Neural cell (in vitro differentiated cells): ENCODE data around the gene GAL3ST3. TPM values are rescaled to one million over a fixed set of nuclear protein-coding genes. Genes with fewer than 3 reads are reported as not detected.
"Not testable (repeated sequence)": the region's sequence is repeated elsewhere in the genome, so short reads cannot be mapped to it uniquely, and the experiment has no call there.

Source experiments
- H2AFZ ChIP-seq: fragments of 200-600, 300-800 bp; sonication (generic), shearing (Covaris generic); 2 replicates; pipeline ENCODE4 v1.6.0; 2014; ENCODE audit warnings: low read depth, mild to moderate bottlenecking, antibody characterized with exemption, low read length, moderate library complexity
- H3F3A ChIP-seq: fragments of 200-600 bp; shearing (Covaris generic); 2 replicates; pipeline ENCODE4 v1.6.1; 2016; ENCODE audit warnings: mild to moderate bottlenecking, moderate library complexity, mixed read lengths, antibody characterized with exemption, low read length; ENCODE audit not compliant: insufficient read depth, poor library complexity, severe bottlenecking
- H3K27ac ChIP-seq: fragments of 200-600, 300-800 bp; sonication (generic), shearing (Covaris generic); 2 replicates; pipeline ENCODE4 v1.5.1; 2014; ENCODE audit warnings: mild to moderate bottlenecking, low read length, moderate library complexity
- H3K27me3 ChIP-seq: fragments of 300-800, 200-600 bp; sonication (generic), shearing (Covaris generic); 2 replicates; pipeline ENCODE4 v1.6.0; 2014; ENCODE audit warnings: mild to moderate bottlenecking, low read depth, low read length, moderate library complexity; ENCODE audit not compliant: insufficient read depth
- H3K36me3 ChIP-seq: fragments of 300-800, 200-600 bp; sonication (generic), shearing (Covaris generic); 2 replicates; pipeline ENCODE4 v1.5.1; 2014; ENCODE audit warnings: mild to moderate bottlenecking, antibody characterized with exemption, low read length, moderate library complexity; ENCODE audit not compliant: insufficient read depth
- H3K4me2 ChIP-seq: fragments of 300-800, 200-600 bp; sonication (generic), shearing (Covaris generic); 2 replicates; pipeline ENCODE4 v1.6.0; 2014; ENCODE audit warnings: mild to moderate bottlenecking, low read length
- H3K4me3 ChIP-seq: fragments of 300-800, 200-600 bp; sonication (generic), shearing (Covaris generic); 2 replicates; pipeline ENCODE4 v1.5.1; 2014; ENCODE audit warnings: mild to moderate bottlenecking, low read length, moderate library complexity
- H3K79me2 ChIP-seq: fragments of 200-600 bp; shearing (Covaris generic); replicated peaks from 2 replicates; pipeline ENCODE4 v1.6.0; 2014; ENCODE audit warnings: mild to moderate bottlenecking, low read length, moderate library complexity; ENCODE audit not compliant: insufficient read depth
- H3K9ac ChIP-seq: fragments of 300-800, 200-600 bp; sonication (generic), shearing (Covaris generic); 2 replicates; pipeline ENCODE4 v1.6.1; 2016; ENCODE audit warnings: mild to moderate bottlenecking, low read length, mixed read lengths
- H3K9me2 ChIP-seq: fragments of 200-600 bp; shearing (Covaris generic); 2 replicates; pipeline ENCODE4 v1.6.1; 2016; ENCODE audit warnings: mild to moderate bottlenecking, low read length, mixed read lengths; ENCODE audit not compliant: insufficient read depth
- H3K9me3 ChIP-seq: fragments of 200-600, 300-800 bp; sonication (generic), shearing (Covaris generic); 2 replicates; pipeline ENCODE4 v1.6.1; 2016; ENCODE audit warnings: mild to moderate bottlenecking, mixed run types, low read length, moderate library complexity, mixed read lengths
- H4K20me1 ChIP-seq: fragments of 200-600 bp; shearing (Covaris generic); 2 replicates; pipeline ENCODE4 v1.6.1; 2016; ENCODE audit warnings: mild to moderate bottlenecking, mixed run types; ENCODE audit not compliant: insufficient read depth
- EP300 ChIP-seq: fragments of 450-650 bp; conservative IDR thresholded peaks from 2 replicates; pipeline ENCODE4 v1.6.1; 2014; ENCODE audit warnings: antibody characterized with exemption, mild to moderate bottlenecking, moderate library complexity; ENCODE audit not compliant: poor library complexity, severe bottlenecking
- EZH2 ChIP-seq: fragments of 200-600, 300-800 bp; shearing (Covaris generic), sonication (generic); IDR thresholded peaks from 2 replicates; pipeline ENCODE4 v1.6.1; 2014; ENCODE audit warnings: antibody characterized with exemption, low read length, borderline replicate concordance, mild to moderate bottlenecking; ENCODE audit not compliant: insufficient read depth, poor library complexity, severe bottlenecking
- MXI1 ChIP-seq: fragments of 450-650 bp; conservative IDR thresholded peaks from 2 replicates; pipeline ENCODE4 v1.6.1; 2014; ENCODE audit warnings: antibody characterized with exemption, mild to moderate bottlenecking; ENCODE audit not compliant: poor library complexity, severe bottlenecking
- POLR2AphosphoS5 ChIP-seq: IDR thresholded peaks from 2 replicates; pipeline ENCODE4 v1.6.1; 2012
- RAD21 ChIP-seq: fragments of 450-650 bp; conservative IDR thresholded peaks from 2 replicates; pipeline ENCODE4 v1.6.1; 2014; ENCODE audit warnings: antibody characterized with exemption, mild to moderate bottlenecking, moderate library complexity
- SMC3 ChIP-seq: fragments of 450-650 bp; conservative IDR thresholded peaks from 2 replicates; pipeline ENCODE4 v1.6.1; 2014; ENCODE audit warnings: antibody characterized with exemption, mild to moderate bottlenecking, moderate library complexity; ENCODE audit not compliant: poor library complexity
- TAF1 ChIP-seq: IDR thresholded peaks from 2 replicates; pipeline ENCODE4 v1.6.1; 2012; ENCODE audit warnings: low read depth
- polyA minus RNA-seq: library from RNA; depleted of rRNA, polyadenylated mRNA; stranded (reverse); fragments of >200 nt; gene quantifications from 2 replicates; pipeline ENCODE4 v1.2.3, GENCODE V29; 2014
- polyA plus RNA-seq: library from polyadenylated mRNA; depleted of rRNA; stranded (reverse); fragments of >200 nt; gene quantifications from 2 replicates; pipeline ENCODE4 v1.2.3, GENCODE V29; 2014
- TF ChIP-seq, protein P1 (sequence below): IDR thresholded peaks from 2 replicates; pipeline ENCODE4 v1.6.1; 2012; ENCODE audit warnings: borderline replicate concordance
- TF ChIP-seq, protein P2 (sequence below): fragments of 450-650 bp; IDR thresholded peaks from 2 replicates; pipeline ENCODE4 v1.5.1; 2014; ENCODE audit warnings: antibody characterized with exemption, mild to moderate bottlenecking, moderate library complexity; ENCODE audit not compliant: poor library complexity, severe bottlenecking

Gene GAL3ST3, protein sequence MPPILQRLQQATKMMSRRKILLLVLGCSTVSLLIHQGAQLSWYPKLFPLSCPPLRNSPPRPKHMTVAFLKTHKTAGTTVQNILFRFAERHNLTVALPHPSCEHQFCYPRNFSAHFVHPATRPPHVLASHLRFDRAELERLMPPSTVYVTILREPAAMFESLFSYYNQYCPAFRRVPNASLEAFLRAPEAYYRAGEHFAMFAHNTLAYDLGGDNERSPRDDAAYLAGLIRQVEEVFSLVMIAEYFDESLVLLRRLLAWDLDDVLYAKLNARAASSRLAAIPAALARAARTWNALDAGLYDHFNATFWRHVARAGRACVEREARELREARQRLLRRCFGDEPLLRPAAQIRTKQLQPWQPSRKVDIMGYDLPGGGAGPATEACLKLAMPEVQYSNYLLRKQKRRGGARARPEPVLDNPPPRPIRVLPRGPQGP
- polyA plus RNA-seq, result 16.7 and 17.2 TPM in 2 replicates
- polyA minus RNA-seq, result 17.5 and 22.6 TPM in 2 replicates

- peak within 1 kb of the TSS; percentile 65 for H2AFZ ChIP-seq
- H3K9ac ChIP-seq, result peak within 1 kb of the TSS; percentile 80
These were observed at the start of gene GAL3ST3 for GRCh38 chr11:66048547-66049323. Gene GAL3ST3 (minus strand): TSS chr11:66049161. CDS start chr11:66045415, 3,746 bp downstream.

DNA sequence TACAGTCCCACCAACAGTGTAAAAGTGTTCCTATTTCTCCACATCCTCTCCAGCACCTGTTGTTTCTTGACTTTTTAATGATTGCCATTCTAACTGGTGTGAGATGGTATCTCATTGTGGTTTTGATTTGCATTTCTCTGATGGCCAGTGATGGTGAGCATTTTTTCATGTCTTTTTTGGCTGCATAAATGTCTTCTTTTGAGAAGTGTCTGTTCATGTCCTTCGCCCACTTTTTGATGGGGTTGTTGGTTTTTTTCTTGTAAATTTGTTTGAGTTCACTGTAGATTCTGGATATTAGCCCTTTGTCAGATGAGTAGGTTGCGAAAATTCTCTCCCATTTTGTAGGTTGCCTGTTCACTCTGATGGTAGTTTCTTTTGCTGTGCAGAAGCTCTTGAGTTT, 43.2 kb upstream of the GAL3ST3 start:
- H3K79me2 ChIP-seq, H3K27ac ChIP-seq, H3K27me3 ChIP-seq, H3K9me2 ChIP-seq, H3K4me2 ChIP-seq, H3K9ac ChIP-seq, H2AFZ ChIP-seq, H3F3A ChIP-seq, H3K9me3 ChIP-seq, H3K36me3 ChIP-seq, H3K4me3 ChIP-seq, H4K20me1 ChIP-seq: not testable (repeated sequence)

More at GRCh38 chr11:66048547-66049323, at the start of gene GAL3ST3:
- TF ChIP-seq MXI1 (no peak), RAD21 (no peak), EZH2 (no peak), POLR2AphosphoS5 (no peak), EP300 (no peak), TAF1 (no peak), SMC3 (no peak)
- TF ChIP-seq, protein P1, sequence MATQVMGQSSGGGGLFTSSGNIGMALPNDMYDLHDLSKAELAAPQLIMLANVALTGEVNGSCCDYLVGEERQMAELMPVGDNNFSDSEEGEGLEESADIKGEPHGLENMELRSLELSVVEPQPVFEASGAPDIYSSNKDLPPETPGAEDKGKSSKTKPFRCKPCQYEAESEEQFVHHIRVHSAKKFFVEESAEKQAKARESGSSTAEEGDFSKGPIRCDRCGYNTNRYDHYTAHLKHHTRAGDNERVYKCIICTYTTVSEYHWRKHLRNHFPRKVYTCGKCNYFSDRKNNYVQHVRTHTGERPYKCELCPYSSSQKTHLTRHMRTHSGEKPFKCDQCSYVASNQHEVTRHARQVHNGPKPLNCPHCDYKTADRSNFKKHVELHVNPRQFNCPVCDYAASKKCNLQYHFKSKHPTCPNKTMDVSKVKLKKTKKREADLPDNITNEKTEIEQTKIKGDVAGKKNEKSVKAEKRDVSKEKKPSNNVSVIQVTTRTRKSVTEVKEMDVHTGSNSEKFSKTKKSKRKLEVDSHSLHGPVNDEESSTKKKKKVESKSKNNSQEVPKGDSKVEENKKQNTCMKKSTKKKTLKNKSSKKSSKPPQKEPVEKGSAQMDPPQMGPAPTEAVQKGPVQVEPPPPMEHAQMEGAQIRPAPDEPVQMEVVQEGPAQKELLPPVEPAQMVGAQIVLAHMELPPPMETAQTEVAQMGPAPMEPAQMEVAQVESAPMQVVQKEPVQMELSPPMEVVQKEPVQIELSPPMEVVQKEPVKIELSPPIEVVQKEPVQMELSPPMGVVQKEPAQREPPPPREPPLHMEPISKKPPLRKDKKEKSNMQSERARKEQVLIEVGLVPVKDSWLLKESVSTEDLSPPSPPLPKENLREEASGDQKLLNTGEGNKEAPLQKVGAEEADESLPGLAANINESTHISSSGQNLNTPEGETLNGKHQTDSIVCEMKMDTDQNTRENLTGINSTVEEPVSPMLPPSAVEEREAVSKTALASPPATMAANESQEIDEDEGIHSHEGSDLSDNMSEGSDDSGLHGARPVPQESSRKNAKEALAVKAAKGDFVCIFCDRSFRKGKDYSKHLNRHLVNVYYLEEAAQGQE, result no peak
- TF ChIP-seq, protein P2, sequence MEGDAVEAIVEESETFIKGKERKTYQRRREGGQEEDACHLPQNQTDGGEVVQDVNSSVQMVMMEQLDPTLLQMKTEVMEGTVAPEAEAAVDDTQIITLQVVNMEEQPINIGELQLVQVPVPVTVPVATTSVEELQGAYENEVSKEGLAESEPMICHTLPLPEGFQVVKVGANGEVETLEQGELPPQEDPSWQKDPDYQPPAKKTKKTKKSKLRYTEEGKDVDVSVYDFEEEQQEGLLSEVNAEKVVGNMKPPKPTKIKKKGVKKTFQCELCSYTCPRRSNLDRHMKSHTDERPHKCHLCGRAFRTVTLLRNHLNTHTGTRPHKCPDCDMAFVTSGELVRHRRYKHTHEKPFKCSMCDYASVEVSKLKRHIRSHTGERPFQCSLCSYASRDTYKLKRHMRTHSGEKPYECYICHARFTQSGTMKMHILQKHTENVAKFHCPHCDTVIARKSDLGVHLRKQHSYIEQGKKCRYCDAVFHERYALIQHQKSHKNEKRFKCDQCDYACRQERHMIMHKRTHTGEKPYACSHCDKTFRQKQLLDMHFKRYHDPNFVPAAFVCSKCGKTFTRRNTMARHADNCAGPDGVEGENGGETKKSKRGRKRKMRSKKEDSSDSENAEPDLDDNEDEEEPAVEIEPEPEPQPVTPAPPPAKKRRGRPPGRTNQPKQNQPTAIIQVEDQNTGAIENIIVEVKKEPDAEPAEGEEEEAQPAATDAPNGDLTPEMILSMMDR, result no peak
- H3K36me3 ChIP-seq, result no peaks in the 10 kb centered on the region
- peak within 1 kb of the TSS; percentile 39 for H3K27ac ChIP-seq
- H3K9me3 ChIP-seq, result no peaks in the 10 kb centered on the region
- no peaks in the 10 kb centered on the region for H3K27me3 ChIP-seq
- peaks cover 5% of the 10 kb centered on the region for H3F3A ChIP-seq
- H3K4me3 ChIP-seq, result peak within 1 kb of the TSS; percentile 77
- peak within 1 kb of the TSS; percentile 62 for H3K4me2 ChIP-seq
- H3K79me2 ChIP-seq, result peaks cover 19% of the 10 kb centered on the region
- H3K9me2 ChIP-seq, result no peaks in the 10 kb centered on the region
- H4K20me1 ChIP-seq, result no peaks in the 10 kb centered on the region
